ENCODE results near the gene ANTXR1. TPM values are rescaled to one million over a fixed set of nuclear protein-coding genes. Genes with fewer than 3 reads are reported as not detected.

ANTXR1 gene
- total RNA-seq, 1 donor from 2014 or later: 61.1 TPM

DNA sequence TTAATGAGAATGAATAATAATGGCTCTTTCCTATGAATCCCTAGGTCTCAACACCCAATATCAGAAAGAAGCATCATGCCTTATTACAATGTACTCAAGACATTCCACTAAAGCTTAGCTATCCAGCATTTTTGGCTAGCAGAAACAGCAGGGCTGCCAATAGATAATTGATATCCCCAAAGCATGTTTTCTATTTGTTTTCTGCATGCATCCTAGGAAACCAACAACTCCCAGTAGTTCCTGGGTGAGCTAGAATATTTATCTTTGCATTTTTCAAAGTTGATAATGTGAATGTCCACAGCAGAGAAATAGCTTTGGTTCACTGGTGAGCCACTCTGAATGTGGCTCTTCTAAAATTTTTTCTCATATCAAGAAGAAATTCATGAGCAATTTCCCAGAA, 5.8 kb upstream of the ANTXR1 start:
- H3K36me3 Mint-ChIP-seq (ENCODE audit: low read depth): no peaks in the 10 kb centered on the region
- no peak for DNase-seq (ENCODE audit: low read depth, low spot score)
- H3K9me3 Mint-ChIP-seq: peaks cover 3% of the 10 kb centered on the region
- no peaks in the 10 kb centered on the region for H3K4me1 Mint-ChIP-seq
- TF ChIP-seq, protein P1, sequence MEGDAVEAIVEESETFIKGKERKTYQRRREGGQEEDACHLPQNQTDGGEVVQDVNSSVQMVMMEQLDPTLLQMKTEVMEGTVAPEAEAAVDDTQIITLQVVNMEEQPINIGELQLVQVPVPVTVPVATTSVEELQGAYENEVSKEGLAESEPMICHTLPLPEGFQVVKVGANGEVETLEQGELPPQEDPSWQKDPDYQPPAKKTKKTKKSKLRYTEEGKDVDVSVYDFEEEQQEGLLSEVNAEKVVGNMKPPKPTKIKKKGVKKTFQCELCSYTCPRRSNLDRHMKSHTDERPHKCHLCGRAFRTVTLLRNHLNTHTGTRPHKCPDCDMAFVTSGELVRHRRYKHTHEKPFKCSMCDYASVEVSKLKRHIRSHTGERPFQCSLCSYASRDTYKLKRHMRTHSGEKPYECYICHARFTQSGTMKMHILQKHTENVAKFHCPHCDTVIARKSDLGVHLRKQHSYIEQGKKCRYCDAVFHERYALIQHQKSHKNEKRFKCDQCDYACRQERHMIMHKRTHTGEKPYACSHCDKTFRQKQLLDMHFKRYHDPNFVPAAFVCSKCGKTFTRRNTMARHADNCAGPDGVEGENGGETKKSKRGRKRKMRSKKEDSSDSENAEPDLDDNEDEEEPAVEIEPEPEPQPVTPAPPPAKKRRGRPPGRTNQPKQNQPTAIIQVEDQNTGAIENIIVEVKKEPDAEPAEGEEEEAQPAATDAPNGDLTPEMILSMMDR (conservative IDR thresholded peaks at IDR 0.05): no peak
- no peak overlapping the region for H3K27ac Mint-ChIP-seq (ENCODE audit: unreplicated experiment)
- peaks cover 68% of the 10 kb centered on the region for H3K27me3 Mint-ChIP-seq (ENCODE audit: low read depth)
- H3K4me3 Mint-ChIP-seq: no peak overlapping the region

DNA sequence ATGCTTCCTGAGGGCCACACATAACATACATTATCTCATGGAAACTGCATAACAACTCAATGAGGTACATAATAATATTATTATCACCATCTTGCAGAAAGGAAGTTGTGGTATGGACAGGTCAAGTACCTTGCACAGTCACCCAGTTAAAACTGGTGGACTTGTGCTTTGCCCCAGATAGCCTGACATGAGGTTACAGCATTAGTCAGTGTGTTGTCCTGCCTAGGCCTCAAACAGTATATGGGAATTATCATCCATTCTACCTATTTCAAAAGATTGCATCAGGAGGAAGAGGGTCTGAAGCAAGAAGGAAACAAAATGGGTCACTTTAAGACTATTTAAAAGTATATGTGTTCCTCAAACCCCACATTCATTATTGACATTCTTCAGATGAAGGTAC, 5.4 kb upstream of the ANTXR1 start:
- TF ChIP-seq, protein P1 (conservative IDR thresholded peaks at IDR 0.05): no peak
- Mint-ChIP-seq H3K9me3 (no peaks in the 10 kb centered on the region), H3K4me3 (no peak overlapping the region), H3K27me3 (ENCODE audit: low read depth) (peaks cover 73% of the 10 kb centered on the region), H3K36me3 (ENCODE audit: low read depth) (no peaks in the 10 kb centered on the region), H3K4me1 (peaks cover 2% of the 10 kb centered on the region), H3K27ac (ENCODE audit: unreplicated experiment) (no peak overlapping the region)
- no peak for DNase-seq (ENCODE audit: low read depth, low spot score)

DNA sequence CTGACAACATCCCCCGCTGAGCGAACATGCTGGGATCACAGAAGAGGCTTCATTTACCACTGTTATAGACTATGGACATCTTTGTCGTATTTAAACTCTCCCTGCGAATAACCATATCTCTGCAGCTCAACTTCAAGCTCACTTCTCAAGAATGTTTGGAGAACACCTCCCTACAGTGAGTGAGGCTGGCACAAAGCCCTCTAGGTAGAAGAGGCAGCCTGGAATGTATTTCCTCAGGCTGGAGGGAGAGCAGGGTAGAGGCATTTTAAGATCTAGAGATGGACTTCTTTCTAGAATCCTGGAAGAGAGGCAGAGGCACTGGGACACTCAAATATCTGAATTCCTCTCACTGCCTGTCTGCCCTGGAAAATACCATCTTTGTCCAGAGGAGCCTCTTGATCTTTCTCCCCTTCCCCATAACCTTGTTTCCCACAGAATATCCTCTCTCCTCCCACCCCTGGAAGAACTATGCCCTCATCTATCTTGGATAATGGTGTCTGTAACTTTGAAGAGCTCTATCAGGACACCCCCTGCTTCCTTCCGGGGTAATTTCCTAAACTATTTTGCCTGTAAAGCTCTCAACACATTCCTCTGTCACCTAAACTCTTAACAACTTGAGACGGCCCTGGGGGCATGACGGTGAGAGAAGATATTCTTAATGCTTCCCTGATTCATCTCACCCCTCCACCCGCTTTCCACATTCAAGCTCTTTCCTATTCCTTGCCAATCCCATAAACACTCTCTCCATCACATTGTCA, 2.4 kb upstream of the ANTXR1 start:
- Mint-ChIP-seq H3K9me3 (no peaks in the 10 kb centered on the region), H3K36me3 (ENCODE audit: low read depth) (no peaks in the 10 kb centered on the region), H3K27me3 (ENCODE audit: low read depth) (peaks cover 80% of the 10 kb centered on the region), H3K4me1 (peaks cover 19% of the 10 kb centered on the region), H3K27ac (ENCODE audit: unreplicated experiment) (no peak overlapping the region), H3K4me3 (peak overlapping the region; percentile 28)
- TF ChIP-seq, protein P1 (conservative IDR thresholded peaks at IDR 0.05): no peak
- no peak for DNase-seq (ENCODE audit: low read depth, low spot score)

DNA sequence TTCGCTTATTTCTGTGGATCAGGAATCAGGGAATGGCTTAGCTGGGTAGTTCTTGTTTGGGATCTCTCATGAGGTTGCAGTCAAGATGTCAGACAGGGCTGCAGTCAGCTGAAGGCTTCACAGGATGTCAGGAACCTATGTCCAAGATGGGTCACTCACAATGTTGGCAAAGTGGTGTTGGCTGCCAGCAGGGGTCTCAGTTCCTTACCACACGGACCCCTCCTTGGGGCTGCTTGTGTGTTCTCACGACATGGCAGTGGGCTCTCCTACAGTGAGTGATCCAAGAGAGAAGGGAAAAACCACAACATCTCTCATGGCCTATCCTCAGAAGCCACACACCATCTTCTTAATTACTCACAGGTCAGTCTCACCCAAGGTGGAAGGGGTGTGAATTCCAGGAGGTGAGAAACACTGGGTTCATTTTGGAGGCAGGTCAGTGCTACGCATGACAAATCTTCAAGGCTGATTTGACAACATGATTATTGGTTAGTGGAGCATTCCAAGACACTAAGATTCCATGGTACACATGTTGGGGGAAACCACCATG, 1.3 kb upstream of the ANTXR1 start:
- TF ChIP-seq, protein P1 (conservative IDR thresholded peaks at IDR 0.05): no peak
- H3K36me3 Mint-ChIP-seq (ENCODE audit: low read depth): no peaks in the 10 kb centered on the region
- no peak for DNase-seq (ENCODE audit: low read depth, low spot score)
- H3K9me3 Mint-ChIP-seq: no peaks in the 10 kb centered on the region
- H3K4me1 Mint-ChIP-seq: peaks cover 19% of the 10 kb centered on the region
- H3K27me3 Mint-ChIP-seq (ENCODE audit: low read depth): peaks cover 70% of the 10 kb centered on the region
- H3K4me3 Mint-ChIP-seq: peak overlapping the region; percentile 98
- H3K27ac Mint-ChIP-seq (ENCODE audit: unreplicated experiment): no peak overlapping the region

DNA sequence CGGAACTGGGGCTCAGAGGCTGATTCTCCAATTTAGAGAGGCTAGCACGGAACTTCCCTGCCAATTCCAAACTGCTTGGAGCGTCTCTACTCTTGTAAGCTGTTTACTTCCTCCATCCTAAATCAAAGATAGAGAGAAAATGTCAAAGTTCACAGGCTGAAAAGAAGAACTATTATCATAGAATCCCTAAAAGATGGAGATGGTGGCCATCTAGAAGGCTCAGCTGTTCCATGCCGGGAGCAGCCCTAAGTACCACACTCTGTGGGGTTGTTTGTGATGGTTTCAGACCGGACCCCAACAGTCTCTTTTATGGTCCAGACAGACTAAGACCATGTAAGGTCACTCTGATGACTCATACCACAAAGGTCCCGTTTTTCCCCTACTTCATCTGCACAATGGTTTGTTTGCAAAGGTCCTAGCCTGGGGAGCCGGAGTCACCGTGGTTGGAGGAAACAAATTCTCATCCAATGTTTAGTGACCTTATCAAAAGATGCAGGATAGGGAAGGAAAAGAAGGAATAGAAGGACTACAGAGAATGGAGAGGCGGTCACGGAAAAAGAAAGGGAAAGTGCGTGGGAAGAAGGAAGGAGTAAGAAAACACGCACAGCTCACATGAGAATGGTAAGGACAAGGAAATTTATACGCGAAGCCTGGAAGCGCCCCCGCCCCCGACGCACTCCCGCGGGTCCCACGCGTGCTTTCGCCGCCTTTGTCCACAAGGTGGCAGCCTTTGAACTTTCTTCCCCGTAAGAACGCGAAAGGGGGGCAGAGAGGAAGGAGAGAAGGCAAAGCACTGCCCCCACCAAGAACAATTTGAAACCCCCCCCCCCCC, 453 bp upstream of the ANTXR1 start:
- Mint-ChIP-seq H3K36me3 (ENCODE audit: low read depth) (no peaks in the 10 kb centered on the region), H3K27me3 (ENCODE audit: low read depth) (peaks cover 66% of the 10 kb centered on the region), H3K4me1 (peaks cover 24% of the 10 kb centered on the region), H3K9me3 (no peaks in the 10 kb centered on the region), H3K27ac (ENCODE audit: unreplicated experiment) (no peak overlapping the region), H3K4me3 (peak overlapping the region; percentile 98)
- peak; percentile 65 for DNase-seq (ENCODE audit: low read depth, low spot score)
- TF ChIP-seq, protein P1 (conservative IDR thresholded peaks at IDR 0.05): peak; percentile 86

Data from neural crest cell (in vitro differentiated cells).